ENCODE data around the gene CELA2B. TPM values are rescaled to one million over a fixed set of nuclear protein-coding genes. Genes with fewer than 3 reads are reported as not detected.
"Not testable (repeated sequence)": the region's sequence is repeated elsewhere in the genome, so short reads cannot be mapped to it uniquely, and the experiment has no call there.

CELA2B gene
- total RNA-seq, 4 donors from 2014 or later: not detected

DNA sequence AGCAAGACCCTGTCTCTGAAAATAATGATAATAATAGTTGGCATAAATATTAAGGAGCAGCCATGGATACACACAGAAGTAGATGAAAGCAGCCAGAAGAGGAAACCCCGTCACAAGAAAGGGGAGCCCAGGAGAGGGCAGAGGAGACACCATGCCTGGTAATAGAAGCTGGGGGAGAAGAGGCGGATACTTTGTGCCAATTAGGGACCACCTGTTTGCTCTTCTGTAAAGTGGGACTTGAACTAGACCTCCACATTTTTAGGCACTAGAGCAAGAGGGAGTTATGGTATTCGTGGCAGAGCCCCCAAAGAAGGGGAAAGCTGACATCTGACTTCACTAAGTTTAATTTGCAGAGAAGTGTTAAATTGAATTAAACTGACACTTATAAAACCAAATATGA lies 12.5 kb downstream of the CELA2B start:
- no peaks in the 10 kb centered on the region for H3K9me3 ChIP-seq
- no peaks in the 10 kb centered on the region for H3K4me1 ChIP-seq
- no peak overlapping the region for H3K27ac ChIP-seq
- H3K36me3 ChIP-seq: peaks cover 0 to 20% (median 0%) of the 10 kb centered on the region in 3 donors
- no peak overlapping the region for H3K4me3 ChIP-seq
- TF ChIP-seq POLR2A (IDR thresholded peaks at IDR 0.05): no peak
- TF ChIP-seq, protein P1, sequence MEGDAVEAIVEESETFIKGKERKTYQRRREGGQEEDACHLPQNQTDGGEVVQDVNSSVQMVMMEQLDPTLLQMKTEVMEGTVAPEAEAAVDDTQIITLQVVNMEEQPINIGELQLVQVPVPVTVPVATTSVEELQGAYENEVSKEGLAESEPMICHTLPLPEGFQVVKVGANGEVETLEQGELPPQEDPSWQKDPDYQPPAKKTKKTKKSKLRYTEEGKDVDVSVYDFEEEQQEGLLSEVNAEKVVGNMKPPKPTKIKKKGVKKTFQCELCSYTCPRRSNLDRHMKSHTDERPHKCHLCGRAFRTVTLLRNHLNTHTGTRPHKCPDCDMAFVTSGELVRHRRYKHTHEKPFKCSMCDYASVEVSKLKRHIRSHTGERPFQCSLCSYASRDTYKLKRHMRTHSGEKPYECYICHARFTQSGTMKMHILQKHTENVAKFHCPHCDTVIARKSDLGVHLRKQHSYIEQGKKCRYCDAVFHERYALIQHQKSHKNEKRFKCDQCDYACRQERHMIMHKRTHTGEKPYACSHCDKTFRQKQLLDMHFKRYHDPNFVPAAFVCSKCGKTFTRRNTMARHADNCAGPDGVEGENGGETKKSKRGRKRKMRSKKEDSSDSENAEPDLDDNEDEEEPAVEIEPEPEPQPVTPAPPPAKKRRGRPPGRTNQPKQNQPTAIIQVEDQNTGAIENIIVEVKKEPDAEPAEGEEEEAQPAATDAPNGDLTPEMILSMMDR (IDR thresholded peaks at IDR 0.05): no peak
- no peak for DNase-seq
- no peaks in the 10 kb centered on the region for H3K27me3 ChIP-seq

DNA sequence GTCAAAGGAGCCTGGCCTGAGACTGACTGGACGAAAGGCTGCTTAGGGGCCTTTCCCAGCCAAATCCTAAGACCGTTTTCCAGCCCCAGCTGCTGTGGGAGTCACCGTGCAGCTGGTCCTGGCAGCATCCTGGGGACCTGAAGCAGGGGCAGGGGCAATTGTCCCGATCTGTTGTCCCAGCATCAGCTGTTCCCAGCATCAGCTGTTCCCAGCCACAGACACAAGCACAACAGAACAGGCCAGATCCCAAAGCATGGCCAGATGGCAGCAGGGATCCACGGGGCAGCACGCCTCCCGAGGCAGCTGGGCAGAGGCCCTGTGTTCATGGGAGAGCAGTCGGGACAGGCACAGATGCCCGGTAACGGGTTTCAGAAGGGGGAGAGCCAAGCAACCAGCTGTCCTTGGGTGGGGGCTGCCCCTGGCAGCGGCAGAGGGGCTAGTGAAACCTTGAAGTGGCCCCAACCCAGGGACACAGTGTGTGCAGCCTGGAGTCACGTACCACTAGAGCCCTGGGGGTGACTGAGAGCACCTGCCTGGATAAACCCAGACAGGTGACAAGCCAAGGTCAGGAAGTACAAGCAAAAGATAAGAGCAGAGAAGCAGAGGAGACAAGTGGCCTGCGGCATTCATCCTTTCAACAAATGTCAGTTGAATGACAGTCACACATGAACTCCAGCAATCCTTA lies 13.3 kb downstream of the CELA2B start:
- Histone ChIP-seq H3K36me3 (peaks cover 0 to 28% (median 0%) of the 10 kb centered on the region in 3 donors), H3K27me3 (no peaks in the 10 kb centered on the region), H3K9me3 (no peaks in the 10 kb centered on the region), H3K4me1 (no peaks in the 10 kb centered on the region), H3K4me3 (no peak overlapping the region), H3K27ac (no peak overlapping the region)
- TF ChIP-seq POLR2A (IDR thresholded peaks at IDR 0.05): no peak
- TF ChIP-seq, protein P1 (IDR thresholded peaks at IDR 0.05): no peak
- no peak for DNase-seq

DNA sequence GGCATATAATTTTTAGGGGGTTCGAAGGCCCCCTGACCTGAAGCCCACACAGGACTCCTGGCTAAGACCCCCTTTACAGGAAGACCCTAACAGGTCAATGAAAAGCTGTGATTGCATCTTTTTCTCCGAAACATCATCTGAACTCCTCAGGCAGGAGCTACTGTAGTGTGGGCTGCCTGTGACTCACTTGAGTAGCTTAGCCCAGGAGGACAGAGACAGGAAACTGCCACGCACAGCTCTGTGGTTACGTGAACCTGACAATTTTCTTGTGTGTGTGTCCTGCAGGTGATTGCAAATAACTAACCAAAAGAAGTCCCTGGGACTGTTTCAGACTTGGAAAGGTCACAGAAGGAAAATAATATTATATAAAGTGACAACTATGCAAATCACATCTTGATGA lies 15.1 kb downstream of the CELA2B start:
- peaks cover 0 to 43% (median 0%) of the 10 kb centered on the region in 3 donors for H3K36me3 ChIP-seq
- H3K9me3 ChIP-seq, DNase-seq, H3K27ac ChIP-seq, H3K27me3 ChIP-seq, H3K4me3 ChIP-seq, H3K4me1 ChIP-seq: not testable (repeated sequence)

DNA sequence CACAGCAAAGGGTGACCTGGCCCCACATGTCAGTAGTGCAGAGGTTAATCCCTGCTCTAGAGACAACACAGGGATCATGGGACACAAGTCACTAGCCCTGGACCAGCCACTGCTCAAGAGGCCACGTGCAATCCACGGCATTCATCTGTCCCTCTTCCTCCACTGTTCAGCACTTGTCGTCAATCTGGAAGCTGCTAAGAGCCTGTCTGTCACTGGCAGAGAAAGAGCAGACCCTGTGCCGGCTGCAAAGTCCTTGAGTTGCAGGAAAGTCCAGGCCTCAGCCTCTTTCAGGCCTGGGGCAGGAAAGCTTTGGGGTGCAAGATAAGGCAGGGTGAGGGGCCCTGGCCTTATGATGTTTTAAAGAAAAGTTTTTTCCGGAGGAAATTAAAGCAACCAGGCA lies 16.7 kb downstream of the CELA2B start:
- no peak for TF ChIP-seq POLR2A (IDR thresholded peaks at IDR 0.05)
- TF ChIP-seq, protein P1 (IDR thresholded peaks at IDR 0.05): no peak
- H3K27ac ChIP-seq: no peak overlapping the region

DNA sequence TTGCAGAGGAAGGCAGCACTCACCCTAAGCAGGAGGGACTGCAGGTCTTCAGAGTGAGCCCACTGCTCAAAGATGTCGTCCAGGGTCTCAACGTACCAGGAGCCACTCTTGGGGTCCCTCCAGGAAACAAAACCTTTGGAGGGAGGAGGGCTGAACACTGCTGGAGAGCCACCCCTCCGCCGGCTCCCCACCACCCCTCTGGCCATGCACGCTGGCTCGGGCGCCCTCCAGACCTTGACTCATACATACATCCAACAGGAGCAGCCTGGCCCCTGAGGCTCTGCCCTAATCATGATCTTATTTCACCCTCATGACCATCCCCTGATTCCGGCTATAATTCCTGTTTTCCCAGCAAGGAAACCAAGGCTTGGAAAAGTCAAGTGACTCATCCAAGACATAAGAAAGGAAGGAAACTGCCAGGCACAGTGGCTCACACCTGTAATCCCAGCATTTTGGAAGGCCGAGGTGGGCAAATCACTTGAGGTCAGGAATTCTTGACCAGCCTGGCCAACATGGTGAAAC lies 18.0 kb downstream of the CELA2B start:
- Histone ChIP-seq H3K36me3 (peaks cover 0 to 46% (median 0%) of the 10 kb centered on the region in 3 donors), H3K9me3 (no peaks in the 10 kb centered on the region), H3K4me1 (no peaks in the 10 kb centered on the region), H3K4me3 (no peak overlapping the region), H3K27me3 (no peaks in the 10 kb centered on the region), H3K27ac (no peak overlapping the region)
- no peak for TF ChIP-seq POLR2A (IDR thresholded peaks at IDR 0.05)
- TF ChIP-seq, protein P1 (IDR thresholded peaks at IDR 0.05): no peak
- DNase-seq: no peak

More for the DNA sequence above, 16.7 kb downstream of the CELA2B start:
- Histone ChIP-seq H3K36me3 (peaks cover 0 to 46% (median 0%) of the 10 kb centered on the region in 3 donors), H3K27me3 (no peaks in the 10 kb centered on the region), H3K9me3 (no peaks in the 10 kb centered on the region), H3K4me1 (no peaks in the 10 kb centered on the region), H3K4me3 (no peak overlapping the region)
- no peak for DNase-seq
